Gastroesophageal sphincter (tissue), 4 donors: Measurements from ENCODE around the gene MR1. TPM values are rescaled to one million over a fixed set of nuclear protein-coding genes. Genes with fewer than 3 reads are reported as not detected.

Source experiments
- ATAC-seq: fragments of 150-250 bp; one replicate; pipeline ENCODE4 v1.9.1; 2016; ENCODE audit warnings: mild to moderate bottlenecking, moderate library complexity
- H3K27ac ChIP-seq, 4 donors: fragments of 200-600 bp; sonication (generic) in 3 of 4; 1 replicate in 3 of 4; 2 replicates in 1 of 4; pipeline ENCODE4 v1.5.1; 2016 to 2019
- H3K27me3 ChIP-seq: fragments of 200-600 bp; sonication (generic); one replicate; pipeline ENCODE4 v1.5.1; 2019
- H3K36me3 ChIP-seq, 2 donors: fragments of 200-600 bp; sonication (generic); one replicate each; pipeline ENCODE4 v1.5.1; 2019; ENCODE audit warnings: control low read depth in 1 of 2
- H3K4me1 ChIP-seq, 3 donors: fragments of 200-600 bp; sonication (generic); 1 replicate in 2 of 3; 2 replicates in 1 of 3; pipeline ENCODE4 v1.5.1; 2016 to 2019; ENCODE audit warnings: control low read depth in 2 of 3
- H3K4me3 ChIP-seq, 2 donors: fragments of 200-600 bp; sonication (generic); one replicate each; pipeline ENCODE4 v1.5.1; 2019; ENCODE audit warnings: mild to moderate bottlenecking in 1 of 2, moderate library complexity in 1 of 2
- H3K9me3 ChIP-seq, 3 donors: fragments of 200-600 bp; sonication (generic); one replicate each; pipeline ENCODE4 v1.5.1; 2017 to 2019; ENCODE audit warnings: control low read depth in 2 of 3
- CTCF ChIP-seq, 4 experiments: fragments of 200-600 bp in 2 of 4; fragments of 450-650 bp in 2 of 4; sonication (generic) in 1 of 4; IDR thresholded peaks; one replicate each; pipeline ENCODE4 v1.5.1; 2017 to 2019; ENCODE audit warnings: antibody characterized with exemption in 4 of 4, mild to moderate bottlenecking in 2 of 4, moderate library complexity in 2 of 4
- EP300 ChIP-seq: sonication (generic); formaldehyde crosslinking; IDR thresholded peaks from one replicate; pipeline ENCODE4 v1.6.1; 2017; ENCODE audit warnings: antibody characterized with exemption, mild to moderate bottlenecking
- POLR2A ChIP-seq, 2 donors: fragments of 450-650 bp; IDR thresholded peaks; one replicate each; pipeline ENCODE4 v1.6.1; 2017; ENCODE audit warnings: antibody characterized with exemption in 2 of 2, mild to moderate bottlenecking in 2 of 2, moderate library complexity in 1 of 2
- POLR2AphosphoS5 ChIP-seq: sonication (generic); formaldehyde crosslinking; IDR thresholded peaks from one replicate; pipeline ENCODE4 v1.6.1; 2017; ENCODE audit warnings: antibody characterized with exemption
- WGBS, 2 donors: methylation state at CpG; one replicate each; pipeline ENCODE4 v1.1.5; 2018; ENCODE audit warnings: low coverage in 1 of 2; 5-methylcytosine and 5-hydroxymethylcytosine counted together
- total RNA-seq, 4 donors: library from RNA; depleted of rRNA; stranded (reverse); fragments of >200 nt; gene quantifications; one replicate each; pipeline ENCODE4 v1.1.0, GENCODE V29; 2016

Gene MR1
- total RNA-seq, 4 donors from 2014 or later, result 15.3 to 19.8 (median 18.2) TPM

- no peak for ATAC-seq
- no peak overlapping the region for H3K4me3 ChIP-seq
- H3K9me3 ChIP-seq, result no peaks in the 10 kb centered on the region
- peaks cover 0 to 7% (median 0%) of the 10 kb centered on the region in 3 donors for H3K4me1 ChIP-seq
- no peaks in the 10 kb centered on the region for H3K36me3 ChIP-seq
- 34 to 38% methylated on average over 6 of the region's 6 CpGs for WGBS, 2 donors
- H3K27ac ChIP-seq, result no peak overlapping the region
- no peak for TF ChIP-seq POLR2AphosphoS5
- TF ChIP-seq CTCF (IDR thresholded peaks at IDR 0.05), result peak in 3 of 4 experiments; percentile 60 to 67 (median 64)
- no peak for TF ChIP-seq EP300
- TF ChIP-seq POLR2A (IDR thresholded peaks at IDR 0.05), result no peak
- no peaks in the 10 kb centered on the region for H3K27me3 ChIP-seq
These were observed 50.2 kb downstream of the MR1 start for GRCh38 chr1:181083842-181084605.

- Histone ChIP-seq H3K27ac (no peak overlapping the region), H3K27me3 (no peaks in the 10 kb centered on the region), H3K36me3 (no peaks in the 10 kb centered on the region), H3K4me3 (no peak overlapping the region), H3K4me1 (peaks cover 0 to 7% (median 0%) of the 10 kb centered on the region in 3 donors), H3K9me3 (no peaks in the 10 kb centered on the region)
- ATAC-seq, result no peak
- 47 to 58% methylated on average over 4 of the region's 4 CpGs for WGBS, 2 donors
- TF ChIP-seq POLR2A (IDR thresholded peaks at IDR 0.05) (no peak), CTCF (IDR thresholded peaks at IDR 0.05) (no peak), POLR2AphosphoS5 (no peak), EP300 (no peak)
These were observed 50.8 kb downstream of the MR1 start for GRCh38 chr1:181084606-181084969.

GRCh38 chr1:181086091-181086490, 52.3 kb downstream of the MR1 start:
- ATAC-seq, result no peak
- H3K9me3 ChIP-seq, result no peaks in the 10 kb centered on the region
- WGBS, 2 donors, result 75 to 86% methylated on average over 1 of the region's 1 CpG

GRCh38 chr1:181086926-181087325, 53.1 kb downstream of the MR1 start:
- TF ChIP-seq POLR2AphosphoS5 (no peak), CTCF (IDR thresholded peaks at IDR 0.05) (no peak), POLR2A (IDR thresholded peaks at IDR 0.05) (no peak), EP300 (no peak)
- Histone ChIP-seq H3K4me3 (no peak overlapping the region), H3K27ac (no peak overlapping the region), H3K27me3 (no peaks in the 10 kb centered on the region), H3K9me3 (no peaks in the 10 kb centered on the region), H3K36me3 (no peaks in the 10 kb centered on the region), H3K4me1 (peaks cover 0 to 24% (median 5%) of the 10 kb centered on the region in 3 donors)
- 63 to 75% methylated on average over 4 to 5 of the region's 5 CpGs for WGBS, 2 donors
- no peak for ATAC-seq

More at GRCh38 chr1:181086091-181086490, 52.3 kb downstream of the MR1 start:
- Histone ChIP-seq H3K4me1 (peaks cover 0 to 16% (median 0%) of the 10 kb centered on the region in 3 donors), H3K4me3 (no peak overlapping the region), H3K27me3 (no peaks in the 10 kb centered on the region), H3K27ac (no peak overlapping the region), H3K36me3 (no peaks in the 10 kb centered on the region)
- TF ChIP-seq POLR2AphosphoS5 (no peak), POLR2A (IDR thresholded peaks at IDR 0.05) (no peak), EP300 (no peak), CTCF (IDR thresholded peaks at IDR 0.05) (no peak)

- Histone ChIP-seq H3K4me3 (no peak overlapping the region), H3K27ac (no peak overlapping the region)
These were observed 53.7 kb downstream of the MR1 start for GRCh38 chr1:181087400-181087901.

More at GRCh38 chr1:181087400-181087901, 53.7 kb downstream of the MR1 start:
- ATAC-seq, result no peak
- peaks cover 0 to 29% (median 10%) of the 10 kb centered on the region in 3 donors for H3K4me1 ChIP-seq
- no peaks in the 10 kb centered on the region for H3K27me3 ChIP-seq
- H3K9me3 ChIP-seq, result no peaks in the 10 kb centered on the region
- TF ChIP-seq CTCF (IDR thresholded peaks at IDR 0.05) (no peak), POLR2AphosphoS5 (no peak), EP300 (no peak), POLR2A (IDR thresholded peaks at IDR 0.05) (no peak)
- H3K36me3 ChIP-seq, result no peaks in the 10 kb centered on the region
- WGBS, 2 donors, result 60 to 71% methylated on average over 3 to 4 of the region's 8 CpGs
